ENCODE results near the gene ZNF567.
"Not testable (repeated sequence)": the region's sequence is repeated elsewhere in the genome, so short reads cannot be mapped to it uniquely, and the experiment has no call there.

ZNF567 gene

DNA sequence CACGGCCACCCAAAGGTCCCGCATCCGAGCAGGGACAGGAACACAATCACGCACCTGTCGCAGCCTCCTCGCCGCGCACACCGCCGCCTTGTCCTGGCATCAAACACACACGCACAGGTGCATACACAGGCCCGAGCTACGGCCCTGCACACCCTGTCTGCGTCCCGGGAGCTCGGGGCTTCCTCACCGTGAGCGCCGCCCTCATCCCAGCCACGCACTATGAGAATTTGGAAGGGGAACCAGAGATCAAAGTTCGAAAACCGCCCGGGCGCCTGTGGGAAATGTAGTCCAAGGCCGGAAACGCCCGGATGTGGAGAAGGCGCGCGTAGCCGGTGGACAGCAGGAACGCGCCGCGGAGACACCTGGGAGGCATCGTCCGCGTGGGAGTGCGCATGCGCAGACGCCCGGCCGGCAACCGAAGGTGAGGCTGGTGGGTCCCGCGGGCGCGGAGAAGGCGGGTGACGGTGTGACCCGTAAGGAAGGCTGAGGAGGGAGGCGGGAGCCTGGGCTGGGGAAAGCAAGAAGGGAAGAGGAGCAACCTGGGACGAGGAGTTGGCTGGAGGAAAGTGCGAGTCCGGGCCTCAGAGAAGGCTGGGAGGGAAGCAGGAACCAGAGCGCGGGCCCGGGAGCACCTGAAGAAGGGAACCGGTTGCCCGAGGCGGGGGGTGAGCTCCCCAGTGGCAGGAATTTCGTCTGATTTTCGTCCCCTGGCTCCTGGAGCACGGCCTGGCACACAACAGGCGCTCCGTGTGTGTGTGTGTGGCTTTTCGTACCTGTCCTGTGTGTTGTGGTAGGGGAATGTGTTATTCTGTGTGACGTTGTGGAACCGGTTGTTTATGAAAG lies at the start of gene ZNF567:
TSS of gene ZNF567 (plus strand) at position 399 of the 843 bp plus-strand sequence. CDS start 7,256 bp downstream, outside the sequence.
- peak; percentile 82 for FAIRE-seq

DNA sequence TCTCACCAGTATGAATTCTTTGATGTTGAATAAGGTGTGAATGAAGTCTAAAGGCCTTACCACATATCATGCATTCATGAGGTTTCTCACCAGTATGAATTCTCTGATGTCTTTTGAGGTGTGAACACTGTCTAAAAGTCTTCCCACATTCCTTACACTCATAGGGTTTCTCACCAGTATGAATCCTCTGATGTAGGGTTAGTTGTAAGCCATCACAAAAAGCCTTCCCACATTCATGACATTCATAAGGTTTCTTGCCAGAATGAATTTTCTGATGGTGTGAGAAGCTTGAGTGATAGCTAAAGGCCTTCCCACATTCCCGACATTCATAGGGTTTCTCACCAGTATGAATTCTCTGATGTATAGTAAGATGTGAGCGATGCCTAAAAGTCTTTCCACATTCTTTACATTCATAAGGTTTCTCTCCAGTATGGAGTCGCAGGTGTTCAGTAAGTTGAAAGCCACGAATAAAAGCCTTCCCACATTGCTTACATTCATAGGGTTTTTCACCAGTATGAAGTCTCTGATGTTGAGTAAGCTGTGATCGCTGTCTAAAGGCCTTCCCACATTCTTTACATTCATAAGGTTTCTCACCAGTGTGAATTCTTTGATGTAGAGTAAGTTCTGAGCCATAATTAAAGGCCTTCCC lies 48.4 kb upstream of the ZNF567 start:
- no peak for FAIRE-seq

DNA sequence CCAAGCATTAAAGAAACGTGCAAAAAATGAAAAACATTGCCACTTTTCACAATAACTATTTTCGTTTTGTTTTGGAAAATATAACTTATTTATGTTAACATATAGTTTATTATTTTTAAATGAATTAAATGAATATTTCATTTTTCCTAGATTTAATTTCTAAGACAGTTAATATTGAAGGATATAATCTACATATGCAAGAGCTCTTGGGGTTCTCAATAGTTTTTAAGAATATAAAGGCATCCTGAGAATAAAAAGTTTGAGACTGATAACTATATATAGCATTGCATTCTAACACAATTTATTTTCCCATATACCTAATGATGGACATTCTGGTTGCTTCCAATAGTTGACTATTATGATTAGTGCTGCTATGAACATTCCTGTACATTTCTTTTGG lies 40.7 kb upstream of the ZNF567 start:
- FAIRE-seq = peak; percentile 13

DNA sequence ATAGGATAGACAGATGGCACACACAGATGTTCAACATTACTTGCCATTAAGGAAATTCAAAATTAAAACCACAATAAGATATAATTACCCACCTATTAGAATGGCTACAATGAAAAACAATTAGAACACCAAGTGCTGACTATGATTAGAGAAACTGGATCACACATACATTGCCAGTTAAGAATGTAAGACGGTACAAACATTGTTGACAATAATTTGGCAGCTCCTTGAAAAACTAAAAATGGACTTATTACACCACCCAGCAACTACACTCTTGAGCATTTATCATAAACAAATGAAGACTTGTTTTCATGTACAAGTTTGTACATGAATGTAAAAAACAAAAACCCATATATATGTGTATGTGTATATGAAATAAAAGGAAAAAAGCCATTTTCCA lies 34.5 kb upstream of the ZNF567 start:
- FAIRE-seq = no peak

DNA sequence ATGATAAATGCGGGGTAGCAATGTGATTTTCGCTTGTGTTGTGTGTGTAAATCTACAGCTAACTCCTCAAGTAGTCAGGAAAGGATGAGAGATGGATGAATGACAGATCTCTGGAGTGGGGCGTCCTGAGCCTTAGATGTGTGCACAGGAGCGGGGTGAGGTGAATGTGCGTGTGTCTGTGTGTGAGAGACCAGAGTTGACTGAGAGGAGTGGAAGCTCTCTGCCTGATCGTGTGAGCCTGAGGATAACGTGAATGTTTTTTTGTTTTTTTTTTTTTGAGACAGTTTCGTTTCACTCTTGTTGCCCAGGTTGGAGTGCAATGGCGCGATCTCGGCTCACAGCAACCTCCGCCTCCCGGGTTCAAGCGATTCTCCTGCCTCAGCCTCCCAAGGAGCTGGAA lies 21.6 kb upstream of the ZNF567 start:
- FAIRE-seq = no peak

DNA sequence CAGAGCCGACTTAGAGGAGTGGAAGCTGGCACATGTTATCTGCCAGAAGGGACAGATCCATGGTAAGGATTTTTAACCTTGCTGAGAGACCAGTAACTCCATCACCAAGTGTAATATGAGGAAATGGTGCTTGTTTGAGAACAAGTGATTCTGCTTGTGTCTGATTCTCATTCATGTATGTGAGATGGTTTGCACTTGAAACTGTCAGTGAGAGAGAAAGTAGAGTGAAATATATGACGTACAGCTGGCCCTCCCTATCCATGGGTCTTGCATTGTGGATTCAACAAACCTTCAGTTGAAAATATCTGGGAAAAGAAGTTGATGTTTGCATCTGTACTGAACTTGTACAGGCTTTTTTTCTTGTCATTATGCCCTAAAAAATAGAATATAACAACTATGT lies 18.8 kb upstream of the ZNF567 start:
- no peak for FAIRE-seq

DNA sequence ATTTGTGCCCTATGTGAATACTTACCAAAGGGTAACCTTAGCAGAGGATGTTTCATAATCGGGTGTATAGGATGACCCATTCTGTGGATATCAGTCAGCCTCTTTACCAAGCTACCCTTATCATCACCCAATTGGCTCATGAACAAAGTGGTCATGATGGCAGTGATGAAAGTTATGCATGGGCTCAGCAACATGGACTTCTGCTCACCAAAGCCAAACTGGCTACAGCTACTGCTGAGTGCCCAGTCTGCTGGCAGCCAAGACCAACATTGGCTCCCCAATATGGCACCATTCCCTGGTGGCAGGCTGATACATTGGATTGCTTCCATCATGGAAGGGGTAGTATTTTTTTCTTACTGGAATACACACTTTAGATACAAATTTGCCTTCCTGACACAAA lies 15.0 kb upstream of the ZNF567 start:
- no peak for FAIRE-seq

DNA sequence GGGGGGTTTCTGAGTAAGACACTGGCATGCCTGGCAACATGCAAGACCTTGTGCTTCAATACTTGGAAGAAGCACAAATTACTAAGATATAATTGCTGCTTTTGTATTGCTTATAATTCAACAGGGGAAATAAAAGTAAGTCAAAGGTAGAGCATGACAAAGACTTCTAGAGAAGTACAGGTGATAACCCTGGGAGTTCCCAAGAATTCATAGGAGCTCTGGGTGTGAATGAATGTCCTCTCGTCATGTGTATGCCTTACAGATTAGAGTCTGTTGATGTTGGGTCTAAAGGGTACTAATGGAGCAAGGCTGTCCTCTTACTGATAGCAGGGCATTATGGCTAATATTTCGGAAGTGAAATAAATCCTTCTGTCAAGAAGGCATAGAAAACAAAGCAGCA lies 13.2 kb upstream of the ZNF567 start:
- FAIRE-seq = no peak

DNA sequence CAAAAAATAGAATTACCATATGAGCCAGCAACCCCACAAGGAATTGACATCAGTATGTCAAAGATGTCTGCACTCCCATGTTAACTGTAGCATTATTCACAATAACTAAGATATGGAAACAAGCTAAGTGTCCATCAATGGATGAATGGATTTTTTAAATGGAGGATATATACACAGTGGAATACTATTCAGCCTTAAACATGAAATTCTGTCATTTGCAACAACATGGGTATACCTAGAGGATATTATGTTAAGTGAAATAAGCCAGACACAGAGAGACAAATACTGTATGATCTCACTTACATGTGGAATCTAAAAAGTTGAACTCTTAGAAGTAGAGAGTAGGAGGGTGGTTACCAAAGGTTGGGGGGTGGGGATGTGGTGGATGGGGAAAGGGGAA lies 8.0 kb upstream of the ZNF567 start:
- no peak for FAIRE-seq

DNA sequence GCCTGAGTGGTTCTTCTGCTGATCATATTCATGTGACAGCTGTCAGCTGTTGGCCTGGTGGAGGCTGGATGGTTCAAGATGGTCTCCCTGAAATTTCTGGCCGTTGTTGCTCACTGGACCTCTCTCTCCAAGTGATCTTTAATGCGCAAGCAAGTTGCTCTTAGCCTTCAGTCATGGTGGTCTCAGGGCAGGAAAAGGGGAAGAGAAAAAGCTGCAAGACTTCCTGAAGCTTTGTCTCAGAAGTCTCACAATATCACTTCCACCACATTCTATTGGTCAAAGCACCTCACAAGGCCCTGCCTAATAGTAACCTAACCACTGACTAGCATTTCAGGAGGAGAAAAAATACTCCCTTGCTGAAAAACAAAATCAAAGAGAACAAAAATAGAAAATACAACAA lies 1.6 kb upstream of the ZNF567 start:
- FAIRE-seq = no peak

DNA sequence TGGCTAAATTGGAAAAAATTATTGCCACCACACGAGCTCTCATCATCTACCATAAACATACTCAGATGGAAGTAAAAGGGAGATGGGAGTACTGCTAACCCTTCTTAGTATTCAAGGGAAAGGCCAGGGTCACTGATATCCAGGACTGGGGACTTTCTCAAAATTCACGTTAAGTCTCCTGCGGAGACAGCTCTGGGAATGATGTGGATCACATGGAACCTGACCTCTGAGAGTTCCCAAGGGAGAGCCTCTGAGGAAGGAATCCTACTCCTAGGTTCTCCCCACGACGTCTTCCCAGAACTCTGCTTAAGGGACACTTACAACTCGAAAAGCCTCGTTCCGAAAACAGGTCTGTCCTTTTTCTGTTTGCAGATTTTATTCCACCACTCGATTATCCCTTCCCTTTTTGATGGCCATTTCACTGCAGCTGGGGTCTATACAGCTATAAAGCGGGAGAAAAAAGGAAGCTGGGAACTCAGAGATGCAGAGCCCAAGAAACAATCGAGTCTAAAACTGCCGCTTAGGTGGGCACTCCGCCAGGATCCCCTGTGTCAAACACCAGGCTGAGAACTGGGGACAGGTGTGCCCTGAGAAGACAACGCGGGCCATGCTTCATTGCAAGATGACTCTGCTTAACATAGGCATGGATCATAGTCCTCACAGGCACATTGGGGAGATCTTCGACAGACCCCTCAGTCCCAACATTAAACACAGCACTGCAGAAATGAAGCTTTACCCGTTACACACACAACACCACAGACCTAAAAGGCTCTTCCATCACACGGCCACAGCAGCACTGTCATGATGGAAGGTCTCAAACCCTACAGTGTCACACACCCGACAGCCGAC lies 823 bp upstream of the ZNF567 start:
- FAIRE-seq = no peak

DNA sequence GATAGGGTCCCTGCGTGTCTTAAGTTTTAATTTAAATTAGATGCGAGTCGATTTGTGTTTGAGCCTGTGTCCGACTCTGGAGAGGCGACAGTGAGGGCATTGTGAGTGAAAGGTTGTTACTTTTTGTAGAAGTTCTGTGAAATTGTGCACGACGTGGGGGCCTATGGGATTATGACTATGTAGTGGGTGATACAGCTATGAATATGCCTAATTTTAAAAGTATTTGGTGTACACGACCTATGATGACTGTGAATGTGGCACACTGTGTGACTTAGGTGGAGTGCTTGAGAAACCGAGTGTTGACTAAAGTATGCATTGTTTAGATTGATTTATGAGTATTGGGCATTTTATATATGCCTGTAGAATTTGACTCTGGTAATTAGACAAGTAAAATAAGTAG lies 646 bp downstream of the ZNF567 start:
- FAIRE-seq = no peak

DNA sequence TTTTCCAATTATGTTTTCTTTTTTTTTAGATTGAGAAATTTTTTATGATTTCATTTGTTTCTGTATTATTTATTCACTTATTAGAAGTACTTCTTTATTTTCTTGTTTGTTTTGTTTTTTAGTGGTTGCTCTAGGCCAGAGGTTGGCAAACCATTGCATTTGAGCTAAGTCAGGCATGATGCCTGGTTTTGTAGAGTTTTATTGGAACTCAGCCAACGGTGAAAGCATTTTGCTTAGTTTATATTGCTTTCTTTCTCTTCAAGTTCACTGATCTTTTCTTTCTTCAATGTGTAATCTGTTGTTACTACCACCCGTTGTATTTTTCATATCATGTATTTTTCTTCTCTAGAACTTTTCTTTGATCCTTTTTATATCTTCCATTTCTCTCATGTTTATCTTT lies 19.7 kb downstream of the ZNF567 start:
- no peak for FAIRE-seq

DNA sequence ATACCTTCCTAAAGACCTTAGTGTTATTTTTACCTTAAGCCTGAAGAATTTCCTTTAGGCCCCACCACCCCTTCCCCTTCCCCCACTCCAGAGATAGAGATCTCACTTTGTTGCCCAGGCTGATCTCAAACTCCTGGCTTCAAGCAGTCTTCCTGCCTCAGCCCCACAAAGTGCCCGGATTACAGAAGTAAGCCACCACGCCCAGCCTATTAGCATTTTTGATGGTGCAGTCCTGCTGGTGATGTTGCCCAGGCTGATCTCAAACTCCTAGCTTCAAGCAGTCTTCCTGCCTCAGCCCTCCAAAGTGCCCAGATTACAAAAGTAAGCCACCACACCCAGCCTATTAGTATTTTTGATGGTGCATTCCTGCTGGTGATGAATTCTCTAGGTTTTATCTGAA lies 22.0 kb downstream of the ZNF567 start:
- FAIRE-seq = no peak

DNA sequence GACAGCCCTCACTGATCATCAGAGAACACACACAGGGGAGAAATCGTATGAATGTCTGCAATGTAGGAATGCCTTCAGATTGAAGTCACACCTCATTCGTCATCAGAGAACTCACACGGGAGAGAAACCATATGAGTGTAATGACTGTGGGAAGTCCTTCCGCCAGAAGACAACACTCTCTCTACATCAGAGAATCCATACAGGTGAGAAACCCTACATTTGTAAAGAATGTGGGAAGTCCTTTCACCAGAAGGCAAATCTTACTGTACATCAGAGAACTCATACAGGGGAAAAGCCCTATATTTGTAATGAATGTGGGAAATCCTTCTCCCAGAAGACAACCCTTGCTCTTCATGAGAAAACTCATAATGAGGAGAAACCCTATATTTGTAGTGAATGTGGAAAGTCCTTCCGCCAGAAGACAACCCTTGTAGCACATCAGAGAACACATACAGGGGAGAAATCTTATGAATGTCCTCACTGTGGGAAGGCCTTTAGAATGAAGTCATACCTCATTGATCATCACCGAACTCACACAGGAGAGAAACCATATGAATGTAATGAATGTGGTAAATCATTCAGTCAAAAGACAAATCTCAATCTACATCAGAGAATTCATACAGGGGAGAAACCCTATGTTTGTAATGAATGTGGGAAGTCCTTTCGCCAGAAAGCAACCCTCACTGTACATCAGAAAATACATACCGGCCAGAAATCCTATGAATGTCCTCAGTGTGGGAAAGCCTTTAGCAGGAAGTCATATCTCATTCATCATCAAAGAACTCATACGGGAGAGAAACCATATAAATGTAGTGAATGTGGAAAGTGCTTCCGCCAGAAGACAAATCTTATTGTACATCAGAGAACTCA lies 32.5 kb downstream of the ZNF567 start:
- FAIRE-seq = no peak

DNA sequence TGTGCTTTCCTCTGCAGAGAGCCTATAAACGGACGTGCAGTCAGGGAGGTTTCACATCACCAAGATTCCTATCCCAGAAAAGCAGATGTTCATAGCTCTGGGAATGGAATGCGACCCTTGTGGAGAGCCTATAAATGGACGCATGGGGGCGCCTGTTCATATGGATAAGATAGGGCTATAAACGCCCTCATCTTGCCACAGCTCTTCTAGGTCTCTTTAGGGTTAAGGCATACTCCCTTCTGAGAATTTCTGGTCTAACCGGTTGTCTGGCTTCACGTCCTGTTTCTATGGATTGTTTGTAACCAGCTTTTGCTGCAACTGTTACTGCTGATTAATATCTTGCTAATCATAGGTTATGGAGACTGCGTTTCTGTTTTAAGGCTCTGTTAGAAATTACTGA lies 48.8 kb downstream of the ZNF567 start:
- FAIRE-seq = not testable (repeated sequence)

DNA sequence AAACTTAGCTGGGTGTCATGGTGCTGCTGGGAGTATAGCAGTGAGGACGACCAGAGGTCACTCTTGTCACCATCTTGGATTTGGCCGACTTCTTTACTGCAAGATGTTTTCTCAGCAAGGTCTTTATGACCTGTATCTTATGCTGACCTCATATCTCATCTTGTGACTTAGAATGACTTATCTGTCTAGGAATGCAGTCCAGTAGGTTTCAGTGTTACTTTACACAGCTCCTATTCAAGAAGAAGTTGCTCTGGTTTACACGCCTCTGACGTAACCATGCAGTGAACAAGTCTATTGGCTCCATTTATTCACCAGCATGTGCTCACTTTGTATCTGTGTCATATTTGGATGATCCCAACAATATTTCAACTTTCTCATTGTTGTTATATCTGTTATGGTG lies 58.5 kb downstream of the ZNF567 start:
- FAIRE-seq = no peak

DNA sequence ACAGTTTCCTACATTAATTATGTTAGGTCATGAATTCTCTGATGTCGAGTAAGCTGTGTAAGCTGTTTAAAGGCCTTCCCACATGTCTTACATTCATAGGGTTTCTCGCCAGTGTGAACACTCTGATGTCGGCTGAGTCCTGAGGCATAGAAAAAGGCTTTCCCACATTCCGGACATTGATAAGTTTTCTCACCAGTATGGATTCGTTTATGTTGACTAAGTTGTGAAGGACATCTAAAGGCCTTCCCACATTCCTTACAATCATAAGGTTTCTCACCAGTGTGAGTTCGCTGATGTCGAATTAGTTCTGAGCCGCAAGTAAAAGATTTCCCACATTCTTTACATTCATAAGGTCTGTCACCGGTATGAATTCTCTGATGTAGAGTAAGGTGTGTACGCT lies 60.3 kb downstream of the ZNF567 start:
- FAIRE-seq = no peak

DNA sequence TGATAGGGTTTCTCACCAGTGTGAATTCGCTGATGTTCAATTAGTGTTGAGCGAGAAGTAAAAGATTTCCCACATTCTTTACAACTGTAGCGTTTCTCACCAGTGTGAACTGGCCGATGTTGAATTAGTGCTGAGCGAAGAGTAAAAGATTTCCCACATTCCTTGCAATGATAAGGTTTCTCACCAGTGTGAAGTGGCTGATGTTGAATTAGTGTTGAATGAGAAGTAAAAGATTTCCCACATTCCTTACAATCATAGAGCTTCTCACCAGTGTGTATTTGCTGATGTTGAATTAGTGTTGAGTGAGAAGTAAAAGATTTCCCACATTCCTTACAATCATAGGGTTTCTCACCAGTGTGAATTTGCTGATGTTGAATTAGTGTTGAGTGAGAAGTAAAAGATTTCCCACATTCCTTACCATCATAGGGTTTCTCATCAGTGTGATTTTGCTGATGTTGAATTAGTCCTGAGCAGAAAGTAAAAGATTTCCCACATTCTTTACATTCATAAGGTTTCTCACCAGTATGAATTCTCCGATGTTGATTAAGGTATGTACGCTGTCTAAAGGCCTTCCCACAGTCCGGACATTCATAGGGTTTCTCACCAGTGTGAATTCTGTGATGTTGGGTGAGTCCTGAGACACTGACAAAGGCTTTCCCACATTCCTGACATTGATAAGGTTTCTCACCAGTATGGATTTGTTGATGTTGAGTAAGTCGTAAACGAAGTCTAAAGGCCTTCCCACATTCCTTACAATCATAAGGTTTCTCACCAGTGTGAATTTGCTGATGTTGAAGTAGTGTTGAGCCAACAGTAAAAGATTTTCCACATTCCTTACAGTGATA lies 61.2 kb downstream of the ZNF567 start:
- FAIRE-seq = no peak

DNA sequence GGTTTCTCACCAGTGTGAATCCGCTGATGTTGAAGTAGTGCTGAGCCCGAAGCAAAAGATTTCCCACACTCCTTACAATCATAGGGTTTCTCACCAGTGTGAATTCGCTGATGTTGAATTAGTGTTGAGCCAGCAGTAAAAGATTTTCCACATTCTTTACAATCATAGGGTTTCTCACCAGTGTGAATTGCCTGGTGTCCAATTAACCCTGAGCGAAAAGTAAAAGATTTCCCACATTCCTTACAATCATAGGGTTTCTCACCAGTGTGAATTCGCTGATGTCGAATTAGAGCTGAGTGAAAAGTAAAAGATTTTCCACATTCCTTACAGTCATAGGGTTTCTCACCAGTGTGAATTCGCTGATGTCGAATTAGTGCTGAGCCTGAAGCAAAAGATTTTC lies 62.2 kb downstream of the ZNF567 start:
- FAIRE-seq = not testable (repeated sequence)

DNA sequence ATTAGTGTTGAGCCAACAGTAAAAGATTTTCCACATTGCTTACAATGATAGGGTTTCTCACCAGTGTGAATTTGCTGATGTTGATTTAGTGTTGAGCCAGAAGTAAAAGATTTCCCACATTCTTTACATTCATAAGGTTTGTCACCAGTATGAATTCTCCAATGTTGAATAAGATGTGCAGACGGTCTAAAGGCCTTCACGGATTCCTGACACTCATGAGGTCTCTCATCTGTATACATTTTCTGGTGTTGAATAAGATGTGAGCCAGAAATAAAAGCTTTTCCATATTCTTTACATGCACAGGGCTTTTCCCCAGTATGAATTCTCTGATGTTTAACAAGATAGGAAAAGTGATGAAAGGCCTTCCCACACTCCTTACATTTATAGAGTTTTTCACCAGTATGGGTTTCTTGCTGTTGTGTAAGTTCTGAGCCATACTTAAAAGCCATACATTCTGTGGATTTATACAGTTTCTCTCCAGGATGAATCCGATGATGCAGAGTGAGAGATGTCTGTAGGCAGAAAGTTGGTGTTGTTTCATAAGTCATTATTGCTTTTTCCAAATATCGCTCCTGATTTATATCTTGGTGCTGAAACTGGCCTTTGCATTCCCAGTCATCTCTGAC lies 62.8 kb downstream of the ZNF567 start:
- FAIRE-seq = no peak

Data from TTC549 (cell line).